Hypothalamus (tissue), 51 donors: Measurements from ENCODE around the gene CELA1.

Experiments used
- DNase-seq, 51 donors: peaks; one replicate each; lab custom pipeline; 2025; lab: John Stamatoyannopoulos, UW

The CELA1 gene

GRCh38 chr12:51346581-51346980 is at the start of gene CELA1:
TSS of gene CELA1 (minus strand) at chr12:51346679. CDS start at chr12:51346638, 41 bp downstream.
- DNase-seq = no peak

- no peak for DNase-seq
These were observed 49.1 kb upstream of the CELA1 start for GRCh38 chr12:51395283-51396230.

GRCh38 chr12:51393676-51394545 is 47.4 kb upstream of the CELA1 start:
- DNase-seq = no peak

GRCh38 chr12:51392556-51393237 is 46.2 kb upstream of the CELA1 start:
- peak in 9 of 51 donors; percentile 10 to 43 (median 23) for DNase-seq

- DNase-seq = peak in 16 of 51 donors; percentile 23 to 73 (median 48)
These were observed 45.0 kb upstream of the CELA1 start, which contains the start of gene GALNT6 for GRCh38 chr12:51391283-51392123. TSS of gene GALNT6 (minus strand) at chr12:51391406. CDS start at chr12:51379781, 11,625 bp downstream.

GRCh38 chr12:51390891-51391282 is 44.4 kb upstream of the CELA1 start:
- DNase-seq = peak in 14 of 51 donors; percentile 22 to 73 (median 46)

GRCh38 chr12:51390457-51390856 is 44.0 kb upstream of the CELA1 start:
- DNase-seq = peak in 1 of 51 donors; percentile 51

GRCh38 chr12:51389302-51389999 is 43.0 kb upstream of the CELA1 start:
- peak in 1 of 51 donors; percentile 48 for DNase-seq

GRCh38 chr12:51388846-51389245 is 42.4 kb upstream of the CELA1 start:
- peak in 13 of 51 donors; percentile 15 to 61 (median 34) for DNase-seq

- peak in 16 of 51 donors; percentile 12 to 52 (median 26) for DNase-seq
These were observed 41.8 kb upstream of the CELA1 start for GRCh38 chr12:51388069-51388799.

- no peak for DNase-seq
These were observed 39.9 kb upstream of the CELA1 start for GRCh38 chr12:51386351-51386750.

GRCh38 chr12:51383269-51383905 is 36.9 kb upstream of the CELA1 start:
- DNase-seq = no peak

GRCh38 chr12:51382173-51382572 is 35.7 kb upstream of the CELA1 start:
- DNase-seq = no peak

GRCh38 chr12:51381226-51382079 is 35.0 kb upstream of the CELA1 start:
- no peak for DNase-seq

GRCh38 chr12:51379571-51379970 is 33.1 kb upstream of the CELA1 start:
- DNase-seq = no peak

GRCh38 chr12:51378749-51379148 is 32.3 kb upstream of the CELA1 start:
- no peak for DNase-seq
